ENCODE results near the gene FAM20C. TPM values are rescaled to one million over a fixed set of nuclear protein-coding genes. Genes with fewer than 3 reads are reported as not detected.
A peak's percentile ranks its signal among the peaks of the same experiment; 100 is the strongest.

FAM20C gene
- total and polyA plus RNA-seq, 2 of the 8 experiments (the other 6 are each of a cell fraction or from before 2014, with no cell fraction given): 9.5 to 34.8 TPM

- DNase-seq (ENCODE audit: low read depth in 1 of 2, low spot score in 2 of 2) (no peak), FAIRE-seq (no peak)
- Histone ChIP-seq H3K23me2 (ENCODE audit: low read depth, low read length) (peaks cover 17% of the 10 kb centered on the region), H2BK15ac (ENCODE audit: low read length) (0 out of 2 replicates have a peak overlapping the region, but pooled peaks have one; percentile 0), H3K79me2 (ENCODE audit: control insufficient read depth in 1 of 2, insufficient read depth in 2 of 2, low read length in 2 of 2) (peaks cover 0 to 25% of the 10 kb centered on the region in 2 experiments; a peak in 2 of 4 replicates), H4K5ac (ENCODE audit: insufficient read length, low read depth, low read length) (no peak overlapping the region), H3K27ac (ENCODE audit: low read depth, low read length) (no peak overlapping the region), H3K23ac (ENCODE audit: insufficient read length) (no peak overlapping the region), H3K4me3 (ENCODE audit: extremely low read depth in 1 of 4, insufficient read depth in 2 of 4, low read depth in 3 of 4, low read length in 4 of 4) (peak overlapping the region in 3 of 4 experiments; percentile 60 to 82 (median 64); a peak in 4 of 8 replicates), H3K79me1 (ENCODE audit: low read depth, low read length) (peaks cover 7% of the 10 kb centered on the region; the same call in 1 of the 2 replicates), H2BK12ac (ENCODE audit: low read depth, low read length) (peak overlapping the region; percentile 90; the same call in 1 of the 2 replicates), H2AK5ac (ENCODE audit: low read depth, low read length) (peak overlapping the region; percentile 40; the same call in 1 of the 2 replicates), H3K4me2 (ENCODE audit: insufficient read depth in 1 of 2, low read depth in 2 of 2, low read length in 2 of 2) (peak overlapping the region; percentile 84 to 89), H2BK5ac (ENCODE audit: low read depth, low read length) (peak overlapping the region; percentile 28; the same call in 1 of the 2 replicates), H3K9me3 (ENCODE audit: insufficient read depth in 2 of 2, low read depth in 1 of 2, low read length in 1 of 2) (no peaks in the 10 kb centered on the region), H3K14ac (ENCODE audit: insufficient read length) (no peak overlapping the region), H3K18ac (ENCODE audit: extremely low read depth, low read length) (peak overlapping the region; percentile 87; the same call in 1 of the 2 replicates), H3K4me1 (replicated peaks in 1 of 4; ENCODE audit: control insufficient read depth in 3 of 4, insufficient read depth in 4 of 4, low read length in 3 of 4) (peaks cover 0 to 28% (median 20%) of the 10 kb centered on the region in 4 experiments; a peak in 6 of 7 replicates), H3K27me3 (replicated peaks in 1 of 4; ENCODE audit: control insufficient read depth in 3 of 4, extremely low read depth in 1 of 4, insufficient read depth in 3 of 4, low read length in 3 of 4) (peaks cover 0 to 9% (median 3%) of the 10 kb centered on the region in 4 experiments; a peak in 3 of 7 replicates), H2BK20ac (ENCODE audit: low read length) (no peak overlapping the region; the same call in 1 of the 2 replicates), H3K56ac (replicated peaks; ENCODE audit: insufficient read length, low read depth, low read length) (no peak overlapping the region), H4K20me1 (replicated peaks in 1 of 2; ENCODE audit: control insufficient read depth in 1 of 2, insufficient read depth in 2 of 2, low read length in 2 of 2) (peaks cover 5 to 22% of the 10 kb centered on the region in 2 experiments), H4K91ac (replicated peaks; ENCODE audit: insufficient read length, low read length) (peak overlapping the region; percentile 37), H3K9ac (replicated peaks in 1 of 4; ENCODE audit: extremely low read depth in 1 of 4, low read depth in 3 of 4, low read length in 3 of 4) (no peak overlapping the region; a peak in 1 of 7 replicates), H2BK120ac (replicated peaks; ENCODE audit: low read depth, low read length) (no peak overlapping the region), H4K8ac (ENCODE audit: extremely low read depth, insufficient read depth, low read length) (no peak overlapping the region; the same call in 1 of the 2 replicates), H3K4ac (replicated peaks; ENCODE audit: insufficient read length, low read depth, low read length) (no peak overlapping the region), H2AFZ (ENCODE audit: low read length) (no peak overlapping the region), H3K36me3 (ENCODE audit: control insufficient read depth in 2 of 4, insufficient read depth in 4 of 4, low read length in 3 of 4) (peaks cover 6 to 23% (median 20%) of the 10 kb centered on the region in 4 experiments)
- POLR2A ChIA-PET (ENCODE audit: partially characterized antibody): interaction anchor here (0.6 to 2.3 kb wide), 9 partner anchors 18 to 75 kb away, joined by 3 to 8 read pairs (median 3); no protein-coding TSS in a partner anchor
- TF ChIP-seq TEAD4 (IDR thresholded peaks at IDR 0.05; ENCODE audit: low read depth, low read length) (no peak), SIN3A (conservative IDR thresholded peaks at IDR 0.05 in 1 of 2, IDR thresholded peaks at IDR 0.05 in 1 of 2; ENCODE audit: low read depth in 1 of 2, low read length in 2 of 2) (no peak), NANOG (IDR thresholded peaks at IDR 0.05; ENCODE audit: insufficient read depth, low read depth, low read length, poor library complexity, severe bottlenecking) (no peak), CEBPB (IDR thresholded peaks at IDR 0.05; ENCODE audit: low read depth, low read length) (no peak), POLR2AphosphoS5 (IDR thresholded peaks at IDR 0.05; ENCODE audit: low read depth, low read length) (no peak), RBBP5 (IDR thresholded peaks at IDR 0.05; ENCODE audit: borderline replicate concordance, low read depth, low read length) (no peak)
- CTCF ChIA-PET (ENCODE audit: partially characterized antibody): interaction anchor here (0.9 to 1.4 kb wide), 9 partner anchors 9 to 71 kb away, joined by 3 to 7 read pairs (median 3); no protein-coding TSS in a partner anchor
- 90% methylated on average over 33 of the region's 33 CpGs; no CpG with 5 or more reads in 1 of the 2 experiments for WGBS, 2 experiments (ENCODE audit: extremely low coverage in 1 of 2, insufficient coverage in 1 of 2, insufficient read length in 1 of 2, insufficient replicate concordance in 2 of 2, low coverage in 1 of 2, low lambda C conversion rate in 2 of 2, missing lambda C conversion rate in 1 of 2)
These were observed 2.8 kb downstream of the FAM20C start for GRCh38 chr7:195010-195829.
